Peyer's patch (tissue), 4 donors: ENCODE measurements around the gene CHSY1. TPM values are rescaled to one million over a fixed set of nuclear protein-coding genes. Genes with fewer than 3 reads are reported as not detected.
A peak's percentile ranks its signal among the peaks of the same experiment; 100 is the strongest.

Source experiments
- DNase-seq, 3 donors: peaks; one replicate each; pipeline ENCODE4 v3.0.0-alpha.2; 2017 to 2019
- H3K27ac ChIP-seq, 4 donors: fragments of 200-600 bp; sonication (generic); one replicate each; pipeline ENCODE4 v1.5.1; 2016 to 2019
- H3K27me3 ChIP-seq, 2 donors: fragments of 200-600 bp; sonication (generic); one replicate each; pipeline ENCODE4 v1.5.1; 2019
- H3K36me3 ChIP-seq, 3 donors: fragments of 200-600 bp; sonication (generic); one replicate each; pipeline ENCODE4 v1.5.1; 2016 to 2019
- H3K4me1 ChIP-seq, 4 donors: fragments of 200-600 bp; sonication (generic); one replicate each; pipeline ENCODE4 v1.5.1; 2016 to 2019
- H3K4me3 ChIP-seq, 4 donors: fragments of 200-600 bp; sonication (generic); 1 replicate in 3 of 4; 2 replicates in 1 of 4; pipeline ENCODE4 v1.5.1; 2016 to 2019; ENCODE audit warnings: mild to moderate bottlenecking in 1 of 4
- H3K9me3 ChIP-seq, 4 donors: fragments of 200-600 bp; sonication (generic); one replicate each; pipeline ENCODE4 v1.5.1; 2016 to 2019; ENCODE audit warnings: mild to moderate bottlenecking in 1 of 4
- POLR2A ChIP-seq, 2 donors: fragments of 450-650 bp; IDR thresholded peaks; one replicate each; pipeline ENCODE4 v1.5.1; 2017; ENCODE audit warnings: antibody characterized with exemption in 2 of 2, mild to moderate bottlenecking in 2 of 2, moderate library complexity in 2 of 2
- total RNA-seq, 4 donors: library from RNA; depleted of rRNA; stranded (reverse); fragments of >200 nt; gene quantifications; one replicate each; pipeline ENCODE4 v1.1.0, GENCODE V29; 2016
- TF ChIP-seq, protein P1 (sequence below), 6 experiments: fragments of 450-650 bp in 4 of 6; fragments of 200-600 bp in 2 of 6; sonication (generic) in 1 of 6; IDR thresholded peaks; one replicate each; pipeline ENCODE4 v1.5.1; 2017 to 2019; ENCODE audit warnings: antibody characterized with exemption in 6 of 6, mild to moderate bottlenecking in 3 of 6, moderate library complexity in 1 of 6

Gene CHSY1
- total RNA-seq, 4 donors from 2014 or later = 8.1 to 31.4 (median 9.3) TPM

DNA sequence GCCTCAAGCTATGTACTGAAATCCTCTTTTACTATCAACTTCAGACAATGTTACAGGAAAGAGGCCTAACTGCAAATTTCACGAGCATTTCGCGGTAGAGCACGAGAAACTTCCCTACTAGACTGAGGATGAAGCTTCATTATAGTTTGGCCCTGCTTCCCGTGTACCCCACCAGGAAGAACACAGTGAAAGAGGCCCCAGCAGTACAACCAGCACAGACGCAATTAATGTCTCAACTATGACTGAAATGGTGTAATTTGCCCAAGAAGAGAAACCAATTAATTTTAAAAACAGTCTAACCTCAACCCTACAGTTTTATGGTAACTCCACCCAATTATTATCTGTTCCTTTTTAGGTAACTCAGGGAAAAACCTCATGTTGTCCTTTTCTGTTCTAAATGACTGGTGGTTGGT is 12.1 kb downstream of the CHSY1 start:
- H3K36me3 ChIP-seq = no peaks in the 10 kb centered on the region
- TF ChIP-seq, protein P1, sequence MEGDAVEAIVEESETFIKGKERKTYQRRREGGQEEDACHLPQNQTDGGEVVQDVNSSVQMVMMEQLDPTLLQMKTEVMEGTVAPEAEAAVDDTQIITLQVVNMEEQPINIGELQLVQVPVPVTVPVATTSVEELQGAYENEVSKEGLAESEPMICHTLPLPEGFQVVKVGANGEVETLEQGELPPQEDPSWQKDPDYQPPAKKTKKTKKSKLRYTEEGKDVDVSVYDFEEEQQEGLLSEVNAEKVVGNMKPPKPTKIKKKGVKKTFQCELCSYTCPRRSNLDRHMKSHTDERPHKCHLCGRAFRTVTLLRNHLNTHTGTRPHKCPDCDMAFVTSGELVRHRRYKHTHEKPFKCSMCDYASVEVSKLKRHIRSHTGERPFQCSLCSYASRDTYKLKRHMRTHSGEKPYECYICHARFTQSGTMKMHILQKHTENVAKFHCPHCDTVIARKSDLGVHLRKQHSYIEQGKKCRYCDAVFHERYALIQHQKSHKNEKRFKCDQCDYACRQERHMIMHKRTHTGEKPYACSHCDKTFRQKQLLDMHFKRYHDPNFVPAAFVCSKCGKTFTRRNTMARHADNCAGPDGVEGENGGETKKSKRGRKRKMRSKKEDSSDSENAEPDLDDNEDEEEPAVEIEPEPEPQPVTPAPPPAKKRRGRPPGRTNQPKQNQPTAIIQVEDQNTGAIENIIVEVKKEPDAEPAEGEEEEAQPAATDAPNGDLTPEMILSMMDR (IDR thresholded peaks at IDR 0.05) = no peak
- no peak for TF ChIP-seq POLR2A (IDR thresholded peaks at IDR 0.05)
- no peaks in the 10 kb centered on the region for H3K9me3 ChIP-seq
- H3K4me3 ChIP-seq = peak overlapping the region in 1 of 4 donors; percentile 18
- DNase-seq = no peak
- H3K27me3 ChIP-seq = no peaks in the 10 kb centered on the region
- peaks cover 0 to 41% (median 5%) of the 10 kb centered on the region in 4 donors for H3K4me1 ChIP-seq
- H3K27ac ChIP-seq = peak overlapping the region in 3 of 4 donors; percentile 3 to 51 (median 40)

DNA sequence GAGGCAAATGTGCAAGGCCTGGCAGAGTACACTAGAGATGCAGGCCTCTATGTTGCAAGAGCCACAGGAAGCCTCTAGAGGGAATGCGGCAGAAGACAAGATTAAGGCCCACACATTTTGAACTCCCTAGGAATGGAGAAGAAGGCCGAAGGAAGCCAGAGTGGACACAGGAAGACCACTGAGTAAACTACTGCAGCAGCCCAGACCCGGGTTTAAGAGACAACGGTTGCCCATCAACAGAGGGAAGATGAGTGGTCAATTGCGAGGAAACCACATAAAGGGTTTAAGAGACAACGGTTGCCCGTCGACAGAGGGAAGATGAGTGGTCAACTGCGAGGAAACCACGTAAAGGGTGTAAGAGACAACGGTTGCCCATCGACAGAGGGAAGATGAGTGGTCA is 14.6 kb downstream of the CHSY1 start:
- no peak overlapping the region for H3K4me3 ChIP-seq
- H3K9me3 ChIP-seq = no peaks in the 10 kb centered on the region
- TF ChIP-seq POLR2A (IDR thresholded peaks at IDR 0.05) = no peak
- TF ChIP-seq, protein P1 (IDR thresholded peaks at IDR 0.05) = no peak
- H3K27ac ChIP-seq = no peak overlapping the region
- no peak for DNase-seq
- H3K36me3 ChIP-seq = no peaks in the 10 kb centered on the region
- no peaks in the 10 kb centered on the region for H3K27me3 ChIP-seq
- H3K4me1 ChIP-seq = peaks cover 0 to 23% (median 5%) of the 10 kb centered on the region in 4 donors

DNA sequence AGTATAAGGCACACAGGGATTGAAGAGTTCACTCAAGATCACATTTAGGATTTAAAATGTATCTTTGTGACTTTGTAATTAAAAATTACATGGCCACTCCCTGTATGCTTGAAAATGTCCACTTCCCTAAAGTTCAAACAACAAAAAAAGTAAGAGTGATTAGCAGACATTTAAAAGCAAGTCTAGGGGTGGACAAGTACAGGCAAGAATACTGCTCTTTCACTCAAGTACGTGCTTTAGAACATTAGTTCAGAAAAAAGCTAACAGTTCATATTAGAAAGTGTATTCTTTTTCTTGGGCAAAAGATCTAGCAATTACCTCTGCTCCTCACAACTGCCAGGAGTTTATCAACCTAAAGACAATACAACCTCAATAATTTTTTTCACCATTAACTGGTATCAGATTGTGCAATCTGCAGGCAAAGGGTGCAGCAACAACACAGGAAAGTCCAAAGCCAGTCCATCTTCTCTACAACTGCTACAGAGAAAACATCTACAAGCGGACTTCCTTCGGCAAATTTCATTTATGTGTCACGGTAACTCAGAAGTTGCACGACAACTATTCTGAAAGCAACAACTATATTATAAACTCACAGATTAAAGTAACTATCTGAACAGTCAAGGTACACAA is 18.1 kb downstream of the CHSY1 start:
- Histone ChIP-seq H3K4me1 (peaks cover 0 to 5% (median 0%) of the 10 kb centered on the region in 4 donors), H3K27me3 (no peaks in the 10 kb centered on the region), H3K4me3 (no peak overlapping the region), H3K9me3 (no peaks in the 10 kb centered on the region), H3K27ac (no peak overlapping the region), H3K36me3 (no peaks in the 10 kb centered on the region)
- DNase-seq = no peak
- TF ChIP-seq, protein P1 (IDR thresholded peaks at IDR 0.05) = no peak
- TF ChIP-seq POLR2A (IDR thresholded peaks at IDR 0.05) = no peak

DNA sequence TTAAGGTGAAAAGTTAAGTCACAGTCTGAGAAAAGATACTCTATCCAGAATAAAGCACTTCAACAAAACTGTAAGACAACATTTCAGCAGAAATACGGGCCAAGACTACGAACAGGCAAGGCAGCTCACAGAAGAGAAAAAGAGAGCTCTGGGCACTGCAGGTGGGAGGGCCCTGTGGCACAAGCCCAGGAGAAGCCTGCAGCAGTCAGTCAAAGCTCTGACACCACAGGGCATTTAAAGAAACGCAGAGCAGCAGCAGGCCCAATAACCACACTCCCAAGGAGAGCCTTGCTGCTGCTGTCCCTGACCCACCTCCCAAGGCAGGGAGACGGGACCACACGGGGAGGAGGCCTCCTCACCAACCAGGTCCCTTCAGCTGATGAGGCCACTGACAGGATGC is 19.2 kb downstream of the CHSY1 start:
- peaks cover 0 to 4% (median 0%) of the 10 kb centered on the region in 4 donors for H3K9me3 ChIP-seq
- H3K4me1 ChIP-seq = peaks cover 0 to 5% (median 0%) of the 10 kb centered on the region in 4 donors
- no peak overlapping the region for H3K4me3 ChIP-seq
- no peak for DNase-seq
- TF ChIP-seq, protein P1 (IDR thresholded peaks at IDR 0.05) = no peak
- no peak for TF ChIP-seq POLR2A (IDR thresholded peaks at IDR 0.05)
- no peaks in the 10 kb centered on the region for H3K36me3 ChIP-seq
- no peak overlapping the region for H3K27ac ChIP-seq
- H3K27me3 ChIP-seq = no peaks in the 10 kb centered on the region

GRCh38 chr15:101228313-101228712 is 23.5 kb downstream of the CHSY1 start:
- Histone ChIP-seq H3K4me1 (peaks cover 0 to 5% (median 0%) of the 10 kb centered on the region in 4 donors), H3K36me3 (no peaks in the 10 kb centered on the region), H3K27me3 (no peaks in the 10 kb centered on the region), H3K27ac (no peak overlapping the region), H3K4me3 (no peak overlapping the region), H3K9me3 (peaks cover 0 to 4% (median 0%) of the 10 kb centered on the region in 4 donors)
- DNase-seq = no peak
- TF ChIP-seq POLR2A (IDR thresholded peaks at IDR 0.05) = no peak
- TF ChIP-seq, protein P1 (IDR thresholded peaks at IDR 0.05) = no peak
